Activated T-cell treated with anti-CD3 and anti-CD28 coated beads, Interleukin-2, amount 50 U/mL, for 48 hours (primary cell): ENCODE measurements around the gene PSMD2.

Experiments used
- DNase-seq, 2 experiments: peaks; one replicate each; pipeline ENCODE4 v3.0.0-alpha.2; 2020

The PSMD2 gene

GRCh38 chr3:184282941-184283340, 16.1 kb upstream of the PSMD2 start:
- DNase-seq, result no peak

GRCh38 chr3:184283681-184284080, 15.4 kb upstream of the PSMD2 start:
- DNase-seq, result no peak

- DNase-seq, result peak; percentile 36 to 44
These were observed 14.3 kb upstream of the PSMD2 start for GRCh38 chr3:184284696-184285095.

- peak; percentile 79 to 84 for DNase-seq
These were observed 9.6 kb upstream of the PSMD2 start for GRCh38 chr3:184289426-184289938.

- no peak for DNase-seq
These were observed 8.7 kb upstream of the PSMD2 start for GRCh38 chr3:184290331-184290730.

- DNase-seq, result no peak
These were observed 7.8 kb upstream of the PSMD2 start for GRCh38 chr3:184291044-184291737.

GRCh38 chr3:184291738-184292445, 7.1 kb upstream of the PSMD2 start:
- no peak for DNase-seq

GRCh38 chr3:184295771-184296170, 3.3 kb upstream of the PSMD2 start:
- DNase-seq, result no peak

- DNase-seq, result no peak
These were observed 2.4 kb upstream of the PSMD2 start for GRCh38 chr3:184296616-184297015.

GRCh38 chr3:184299488-184300377, 692 bp downstream of the PSMD2 start:
- DNase-seq, result no peak

- no peak for DNase-seq
These were observed 1.3 kb downstream of the PSMD2 start for GRCh38 chr3:184300378-184300720.

GRCh38 chr3:184305577-184305976, 6.5 kb downstream of the PSMD2 start:
- no peak for DNase-seq

GRCh38 chr3:184306341-184306972, 7.4 kb downstream of the PSMD2 start:
- no peak for DNase-seq

GRCh38 chr3:184307915-184308314, 8.9 kb downstream of the PSMD2 start:
- no peak for DNase-seq

- no peak for DNase-seq
These were observed 9.7 kb downstream of the PSMD2 start for GRCh38 chr3:184308744-184309143.

- no peak for DNase-seq
These were observed 12.6 kb downstream of the PSMD2 start for GRCh38 chr3:184311633-184312032.

- peak; percentile 92 to 94 for DNase-seq
These were observed 15.3 kb downstream of the PSMD2 start, which contains the start of gene EIF4G1 for GRCh38 chr3:184314363-184314699. TSS of gene EIF4G1 (plus strand) at chr3:184314606. CDS start at chr3:184315797, 1,191 bp downstream.

GRCh38 chr3:184314700-184315542, 15.9 kb downstream of the PSMD2 start:
- peak; percentile 63 to 72 for DNase-seq

- no peak for DNase-seq
These were observed 16.5 kb downstream of the PSMD2 start for GRCh38 chr3:184315543-184315867.

GRCh38 chr3:184315871-184316661, 17.0 kb downstream of the PSMD2 start:
- no peak for DNase-seq

- DNase-seq, result no peak
These were observed 17.8 kb downstream of the PSMD2 start for GRCh38 chr3:184316792-184317191.
